ENCODE measurements around the gene RFK.
A peak's percentile ranks its signal among the peaks of the same experiment; 100 is the strongest.
"Not testable (repeated sequence)": the region's sequence is repeated elsewhere in the genome, so short reads cannot be mapped to it uniquely, and the experiment has no call there.

RFK gene

DNA sequence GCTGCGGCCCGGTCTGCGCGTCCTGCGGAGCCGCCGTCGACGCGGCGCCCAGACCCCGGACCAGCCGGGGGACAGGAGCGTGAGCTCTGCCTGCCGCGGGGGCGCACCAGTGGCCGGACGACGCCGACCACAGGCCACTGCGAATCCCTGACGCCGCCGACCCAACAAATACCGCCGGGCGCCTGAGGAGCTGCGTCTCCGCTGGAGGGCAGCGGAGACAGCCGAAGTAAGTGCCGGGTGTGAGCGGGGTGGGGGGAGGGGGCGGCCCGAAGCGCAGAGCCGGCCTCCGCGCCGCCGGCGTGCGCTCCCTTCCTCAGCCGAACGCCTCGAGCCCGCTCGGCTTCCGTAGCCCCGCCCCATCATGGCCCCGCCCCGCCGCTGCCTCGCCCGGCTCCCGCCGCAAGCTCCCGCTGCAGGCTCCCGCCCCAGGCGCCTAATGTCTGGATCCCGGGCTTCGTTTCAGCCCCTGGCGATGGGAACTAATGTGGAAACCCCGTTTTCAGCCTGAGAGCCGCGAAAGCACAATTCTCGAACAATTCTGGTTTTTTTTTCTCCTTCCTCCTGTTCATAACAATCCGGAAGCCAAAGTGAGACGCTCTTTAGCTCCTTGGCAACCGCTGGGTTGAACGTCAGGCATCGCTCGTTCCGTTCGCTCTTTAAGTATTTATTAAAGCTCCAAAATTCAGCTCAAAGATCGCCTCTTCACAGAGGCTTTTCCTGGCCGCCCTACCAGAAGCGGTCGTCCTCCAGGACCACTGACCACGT, at the start of gene RFK:
TSS of gene RFK (minus strand) at position 232 of the 765 bp plus-strand sequence. CDS start 255 bp downstream, outside the sequence.
- peak; percentile 89 to 90 for DNase-seq

- DNase-seq, result no peak
Measured at GRCh38 chr9:76443887-76444286, 49.7 kb upstream of the RFK start.

- DNase-seq, result no peak
Measured at GRCh38 chr9:76441551-76442322, 47.5 kb upstream of the RFK start.

DNA sequence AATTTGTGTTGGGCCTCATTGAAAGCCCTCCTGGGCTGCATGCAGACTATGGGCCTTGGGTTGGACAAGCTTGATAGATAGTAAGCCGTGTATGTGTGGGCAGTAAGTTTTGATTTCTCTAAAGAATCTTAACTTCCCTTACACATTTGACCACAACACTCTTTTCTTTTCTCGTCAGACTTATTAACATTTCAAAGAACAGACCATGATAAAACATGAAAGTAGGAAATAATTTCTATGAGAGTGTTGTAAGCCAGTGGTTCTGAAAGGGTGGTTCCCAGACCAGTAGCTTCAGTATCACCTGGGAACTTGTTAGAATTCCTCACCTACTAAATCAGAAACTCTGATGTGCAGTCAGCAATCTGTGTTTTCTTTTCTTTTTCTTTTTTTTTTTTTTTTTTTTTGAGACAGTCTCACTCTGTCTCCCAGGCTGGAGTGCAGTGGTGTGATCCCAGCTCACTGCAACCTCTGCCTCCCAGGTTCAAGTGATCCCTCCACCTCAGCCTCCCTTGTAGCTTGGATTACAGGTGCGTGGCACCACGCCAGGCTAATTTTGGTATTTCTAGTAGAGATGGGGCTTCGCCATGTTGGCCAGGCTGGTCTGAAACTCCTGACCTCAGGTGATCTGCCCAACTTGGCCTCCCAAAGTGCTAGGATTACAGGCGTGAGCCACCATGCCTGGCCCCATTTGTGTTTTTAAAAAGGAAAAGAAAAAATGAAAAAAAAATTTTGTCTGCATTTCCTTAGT, 44.8 kb upstream of the RFK start:
- DNase-seq, result no peak

- not testable (repeated sequence) for DNase-seq
Measured at GRCh38 chr9:76437017-76437699, 42.9 kb upstream of the RFK start.

GRCh38 chr9:76434897-76435296, 40.7 kb upstream of the RFK start:
- DNase-seq, result not testable (repeated sequence)

GRCh38 chr9:76433836-76434235, 39.6 kb upstream of the RFK start:
- no peak for DNase-seq

DNA sequence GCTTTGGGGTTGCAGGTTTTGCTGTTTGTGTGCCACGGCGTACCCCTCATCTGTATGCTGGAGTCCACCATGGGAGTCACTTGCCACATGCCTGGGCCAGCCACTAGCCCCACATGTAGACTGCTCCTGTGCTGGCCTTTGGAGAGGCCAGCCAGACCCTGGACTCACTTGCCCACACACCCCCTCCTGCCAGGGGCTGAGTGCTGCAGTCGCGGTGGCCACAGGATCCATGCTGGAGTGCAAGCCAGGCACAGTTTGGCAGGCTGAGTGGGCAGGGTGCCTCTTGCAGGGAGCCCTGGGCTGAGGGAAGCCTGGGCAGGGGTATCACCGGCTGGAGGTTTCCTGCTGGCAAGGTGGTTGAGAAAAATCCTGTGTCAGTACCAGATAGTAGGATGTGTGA, 39.2 kb upstream of the RFK start:
- DNase-seq, result no peak

DNA sequence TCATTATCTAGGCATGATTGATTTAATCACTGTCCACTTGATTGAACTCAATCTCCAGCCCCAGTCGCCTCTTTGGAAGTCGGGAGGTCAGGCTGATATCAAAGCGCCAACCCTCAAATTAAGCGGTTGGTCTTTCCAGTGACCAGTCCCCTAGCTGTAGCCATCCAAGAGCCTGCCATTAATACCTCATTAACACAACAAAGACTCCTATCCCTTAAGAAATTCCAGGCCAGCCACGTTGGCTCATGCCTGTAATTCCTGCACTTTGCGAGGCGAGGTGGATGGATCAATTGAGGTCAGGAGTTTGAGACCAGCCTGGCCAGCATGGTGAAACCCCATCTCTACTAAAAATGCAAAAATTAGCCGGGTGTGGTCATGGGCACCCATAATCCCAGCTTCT, 37.4 kb upstream of the RFK start:
- no peak for DNase-seq

GRCh38 chr9:76426807-76427419, 32.7 kb upstream of the RFK start:
- no peak for DNase-seq

GRCh38 chr9:76425677-76426453, 31.6 kb upstream of the RFK start:
- no peak for DNase-seq

- DNase-seq, result no peak
Measured at GRCh38 chr9:76424491-76424890, 30.3 kb upstream of the RFK start.

- no peak for DNase-seq
Measured at GRCh38 chr9:76423216-76424177, 29.3 kb upstream of the RFK start.

DNA sequence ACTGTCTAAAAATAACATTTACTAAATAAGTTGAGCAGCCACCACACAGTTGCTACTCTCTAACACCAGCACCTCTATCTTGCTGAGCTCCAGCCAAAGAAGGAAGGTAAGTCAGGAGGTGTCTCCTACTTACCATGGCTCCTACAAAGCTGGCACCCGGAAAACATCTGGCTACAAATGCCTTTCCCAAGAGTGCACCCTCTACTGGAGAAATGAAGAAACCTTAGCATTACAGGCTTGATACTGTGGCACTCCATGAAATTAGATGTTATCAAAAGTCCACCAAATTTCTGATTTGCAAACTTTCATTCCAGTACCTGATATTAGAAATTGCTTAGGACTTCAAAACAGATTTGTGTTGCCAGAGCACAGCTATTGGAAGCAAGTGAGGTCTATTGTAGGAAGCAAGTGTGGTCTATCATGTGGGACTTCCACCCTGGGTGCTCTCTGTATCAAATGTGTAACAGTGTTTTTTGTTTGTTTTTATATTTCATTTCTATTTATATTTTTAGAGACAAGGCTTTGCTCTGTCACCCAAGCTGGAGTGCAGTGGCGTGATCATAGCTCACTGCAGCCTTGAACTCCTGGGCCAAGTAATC, 25.7 kb upstream of the RFK start:
- peak; percentile 32 to 61 for DNase-seq

- no peak for DNase-seq
Measured at GRCh38 chr9:76417394-76417793, 23.2 kb upstream of the RFK start.

DNA sequence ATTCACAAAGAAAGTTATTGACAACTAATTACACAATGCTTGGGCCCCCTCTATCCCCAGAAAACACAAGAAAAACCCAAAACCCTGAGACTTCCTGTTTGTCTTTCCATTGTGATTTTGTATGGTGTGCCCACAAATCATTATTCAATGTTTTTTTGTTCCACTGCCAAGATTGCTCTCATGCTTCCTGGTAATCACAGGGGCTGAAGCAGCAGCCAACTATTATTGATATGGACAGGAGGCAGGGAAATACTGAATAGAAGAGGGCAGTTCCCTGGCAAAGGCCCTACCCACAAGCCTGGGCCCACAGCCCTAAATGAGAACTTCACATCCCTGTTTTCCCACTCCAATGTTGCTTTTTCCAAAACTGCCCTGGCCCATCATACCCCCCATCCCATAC, 21.5 kb upstream of the RFK start:
- DNase-seq, result no peak

DNA sequence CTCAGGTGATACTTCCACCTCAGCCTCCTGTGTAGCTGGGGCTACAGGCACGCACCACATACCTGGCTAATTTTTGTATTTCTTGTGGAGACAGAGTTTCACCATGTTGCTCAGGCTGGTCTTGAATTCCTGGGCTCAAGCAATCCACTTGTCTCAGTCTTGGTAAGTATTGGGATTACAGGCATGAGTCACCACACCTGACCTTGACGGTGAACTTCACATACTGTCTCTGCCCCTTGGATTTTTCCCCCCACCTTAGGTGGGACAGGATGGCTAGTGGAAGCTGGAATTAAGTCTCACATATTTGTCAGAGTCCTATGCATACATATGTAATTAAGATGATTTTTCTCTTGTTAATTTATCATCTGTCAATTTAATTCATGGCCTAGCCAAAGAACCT, 20.9 kb upstream of the RFK start:
- DNase-seq, result no peak

DNA sequence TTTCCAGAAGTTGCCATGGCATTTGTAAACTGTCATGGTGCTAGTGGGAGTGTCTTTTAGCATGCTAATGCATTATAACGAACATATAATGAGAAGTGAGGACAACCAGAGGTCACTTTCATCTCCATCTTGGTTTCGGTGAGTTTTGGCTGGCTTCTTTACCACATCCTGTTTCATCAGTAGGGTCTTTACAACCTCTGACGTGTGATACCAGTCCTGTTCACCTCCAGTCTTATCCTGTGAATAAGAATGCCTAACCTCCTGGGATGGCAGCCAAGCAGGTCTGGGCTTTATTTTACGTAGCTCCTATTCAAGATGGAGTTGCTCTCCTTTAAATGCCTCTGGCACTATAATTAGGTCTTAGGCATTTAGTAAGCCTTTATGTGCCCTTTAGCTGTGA, 20.4 kb upstream of the RFK start:
- no peak for DNase-seq

- no peak for DNase-seq
Measured at GRCh38 chr9:76413658-76414057, 19.4 kb upstream of the RFK start.

GRCh38 chr9:76412638-76413037, 18.4 kb upstream of the RFK start:
- DNase-seq, result no peak
